ENCODE results near the gene BMX. TPM values are rescaled to one million over a fixed set of nuclear protein-coding genes. Genes with fewer than 3 reads are reported as not detected.
A peak's percentile ranks its signal among the peaks of the same experiment; 100 is the strongest.

The BMX gene
- total RNA-seq (2011; cell fraction: chromatin; rRNA removed; ENCODE audit: low replicate concordance): 0.16 and 0.32 TPM in 2 replicates
- not detected in 2 replicates for total RNA-seq (2011; cell fraction: nucleolus; rRNA removed)
- 0.37 and 0.69 TPM in 2 replicates for total RNA-seq (2011; cell fraction: nucleoplasm; rRNA removed)
- 0.45 and 0.61 TPM in 2 replicates for total RNA-seq (2014; rRNA removed)
- total RNA-seq (2014; rRNA removed; fragmentation: Illumina TruSeq; extraction: Trizol): 2.0 and 2.3 TPM in 2 replicates
- 0.75 and 0.98 TPM in 2 replicates for total RNA-seq (2015; rRNA removed; fragmentation: Illumina TruSeq; extraction: Trizol)
- total RNA-seq (2021): 1.3 and 1.4 TPM in 2 replicates
- 1.1 and 3.1 TPM in 2 replicates for polyA plus RNA-seq (2011; rRNA removed)
- 0.50 and 0.57 TPM in 2 replicates for polyA plus RNA-seq (2011; cell fraction: cytosol; rRNA removed)
- 0.48 and 0.80 TPM in 2 replicates for polyA plus RNA-seq (2011; cell fraction: nucleus; rRNA removed)
- 0.93 and 1.2 TPM in 2 replicates for polyA plus RNA-seq (2012)
- polyA plus RNA-seq (2014; fragmentation: Illumina TruSeq; extraction: Trizol): 0.87 and 1.1 TPM in 2 replicates
- polyA plus RNA-seq (2014; fragmentation: Nextera tagmentation; extraction: Ambion mirVana): 1 to 10 TPM; 4.2 TPM
- polyA plus RNA-seq (2014; rRNA removed): 1.6 and 1.8 TPM in 2 replicates
- 0.42 TPM in 1 of 2 replicates, not detected in the other for polyA minus RNA-seq (2011; rRNA and poly(A)+ RNA removed)
- not detected in 2 replicates for polyA minus RNA-seq (2011; cell fraction: cytosol; rRNA and poly(A)+ RNA removed)
- polyA minus RNA-seq (2011; cell fraction: nucleus; rRNA and poly(A)+ RNA removed): 0.27 TPM in 1 of 2 replicates, not detected in the other
- Bru-seq, nascent RNA: percentile 29 among the genes with signal in this experiment
- BruChase-seq, experiment 1, labeled RNA remaining after a 2-hour chase: percentile 19 among the genes with signal in this experiment
- percentile 18 among the genes with signal in this experiment for BruChase-seq, experiment 2, labeled RNA remaining after a 6-hour chase
- long read RNA-seq, experiment 1, partial matches to known transcripts: 7 of 8 reads
- long read RNA-seq, experiment 1, other reads (novel, unspliced or antisense): 1 of 8 reads
- long read RNA-seq, experiment 2, partial matches to known transcripts: 4 of 6 reads
- long read RNA-seq, experiment 2, other reads (novel, unspliced or antisense): 2 of 6 reads
- long read RNA-seq, experiment 3, partial matches to known transcripts: 8 of 9 reads
- long read RNA-seq, experiment 3, other reads (novel, unspliced or antisense): 1 of 9 reads

- no peak for ATAC-seq
- Histone ChIP-seq H3K27ac (ENCODE audit: extremely low read depth, low read depth, low read length) (no peak within 1 kb of the TSS), H3K4me1 (replicated peaks in 1 of 2; ENCODE audit: control insufficient read depth in 2 of 2, insufficient read depth in 2 of 2, low read length in 2 of 2) (peaks cover 0 to 26% of the 10 kb centered on the region in 2 experiments; a peak in 3 of 5 replicates), H3K9me1 (ENCODE audit: control insufficient read depth, insufficient read depth, low read length) (no peaks in the 10 kb centered on the region), H4K20me1 (replicated peaks; ENCODE audit: control insufficient read depth, insufficient read depth, low read length) (no peaks in the 10 kb centered on the region), H2AFZ (ENCODE audit: low read depth, low read length) (no peak within 1 kb of the TSS), H3K9ac (ENCODE audit: insufficient read depth in 1 of 2, low read depth in 2 of 2, low read length in 2 of 2) (no peak within 1 kb of the TSS), H3K9me3 (replicated peaks; ENCODE audit: control insufficient read depth, insufficient read depth, low read depth, low read length) (peaks cover 2% of the 10 kb centered on the region; the same call in 1 of the 2 replicates), H3K4me2 (ENCODE audit: insufficient read depth, low read length) (no peak within 1 kb of the TSS), H3K27me3 (ENCODE audit: control insufficient read depth in 2 of 2, insufficient read depth in 2 of 2, low read length in 2 of 2) (no peaks in the 10 kb centered on the region), H3K36me3 (ENCODE audit: control insufficient read depth, insufficient read depth, low read length) (no peaks in the 10 kb centered on the region; the same call in 2 of the 3 replicates), H3K79me2 (ENCODE audit: control insufficient read depth, insufficient read depth, low read length) (no peaks in the 10 kb centered on the region), H3K4me3 (no peak within 1 kb of the TSS)
- CTCF ChIA-PET (ENCODE audit: low intra/inter-chr PET ratio): no interaction called here
- FAIRE-seq: no peak
- POLR2A ChIA-PET: interaction anchor here (1.2 kb wide), 1 partner anchor 12 kb away, joined by 3 read pairs; no protein-coding TSS in a partner anchor
- in situ Hi-C loops (cut with MboI): no loop called here
- TF ChIP-seq RBM22 (IDR thresholded peaks at IDR 0.05; ENCODE audit: low read depth, low read length, poor library complexity, severe bottlenecking): no peak
- no peak for TF ChIP-seq HDAC3 (IDR thresholded peaks at IDR 0.05; ENCODE audit: borderline replicate concordance, partially characterized antibody)
- TF ChIP-seq ZNF408 (CRISPR knock-in tag; IDR thresholded peaks at IDR 0.05; ENCODE audit: low read depth): no peak
- TF ChIP-seq MCM3 (IDR thresholded peaks at IDR 0.05): no peak
- TF ChIP-seq AFF4 (CRISPR knock-in tag; IDR thresholded peaks at IDR 0.05): no peak
- no peak for TF ChIP-seq MIER1 (IDR thresholded peaks at IDR 0.05; ENCODE audit: low read depth)
- TF ChIP-seq MCM7 (IDR thresholded peaks at IDR 0.05): no peak
- no peak for TF ChIP-seq KAT8 (IDR thresholded peaks at IDR 0.05; ENCODE audit: low read depth)
- TF ChIP-seq CEBPB (tag; IDR thresholded peaks at IDR 0.05): no peak
- no peak for TF ChIP-seq TBL1XR1 (IDR thresholded peaks at IDR 0.05; ENCODE audit: low read length in 2 of 2)
- TF ChIP-seq ELF1 (tag; IDR thresholded peaks at IDR 0.05): no peak
- no peak for TF ChIP-seq ZC3H11A (IDR thresholded peaks at IDR 0.05; ENCODE audit: low read depth, low read length)
- TF ChIP-seq ZZZ3 (IDR thresholded peaks at IDR 0.05): no peak
- no peak for TF ChIP-seq GTF2E2 (tag; IDR thresholded peaks at IDR 0.05)
- intact Hi-C loops (cut with micrococcal nuclease): no loop called here
- DNase-seq (ENCODE audit: extremely low read depth in 1 of 4, low spot score in 3 of 4): no peak
- 79% methylated on average over 9 of the region's 18 CpGs for WGBS (ENCODE audit: insufficient coverage, low coverage, missing lambda C conversion rate)
- no TSS peak for BruUV-seq (replicated peaks)
Observed at GRCh38 chrX:15500497-15500966, at the start of gene BMX. Gene BMX, plus strand, starts transcription at chrX:15500807. Its CDS starts 7,547 bp downstream, at chrX:15508354.
